Esophagus muscularis mucosa (tissue), 3 donors: ENCODE measurements around the gene SASH1.

Experiments used
- CTCF ChIP-seq, 3 experiments: fragments of 200-600 bp in 2 of 3; fragments of 450-650 bp in 1 of 3; sonication (generic) in 2 of 3; IDR thresholded peaks; one replicate each; pipeline ENCODE4 v1.5.1; 2017 to 2019; ENCODE audit warnings: antibody characterized with exemption in 3 of 3, mild to moderate bottlenecking in 2 of 3, moderate library complexity in 1 of 3
- EP300 ChIP-seq: sonication (generic); formaldehyde crosslinking; IDR thresholded peaks from one replicate; pipeline ENCODE4 v1.6.1; 2017; ENCODE audit warnings: antibody characterized with exemption

GRCh38 chr6:148293181-148293995, 49.2 kb upstream of the SASH1 start:
- TF ChIP-seq EP300 (no peak), CTCF (IDR thresholded peaks at IDR 0.05) (no peak)
